Right lobe of liver (tissue), 4 donors: Measurements from ENCODE around the gene PRICKLE1.

Experiments
- CTCF ChIP-seq, 4 donors: fragments of 200-600 bp in 3 of 4; fragments of 450-650 bp in 1 of 4; IDR thresholded peaks; one replicate each; pipeline versions ENCODE4 v1.5.1 to v1.8.0; 2016 to 2022; ENCODE audit warnings: antibody characterized with exemption in 4 of 4, mild to moderate bottlenecking in 2 of 4
- POLR2A ChIP-seq: fragments of 450-650 bp; IDR thresholded peaks from one replicate; pipeline ENCODE4 v1.6.1; 2017; ENCODE audit warnings: antibody characterized with exemption, mild to moderate bottlenecking
- donor health status: DM: no; HTN: no; CAD: no.
- donor health status: DM: no; HTN: no; CAD: no.
- donor health status: DM: no; HTN: yes; CAD: no.

- TF ChIP-seq CTCF (IDR thresholded peaks at IDR 0.05): no peak
- no peak for TF ChIP-seq POLR2A
Measured at GRCh38 chr12:42570076-42570475, 19.5 kb downstream of the PRICKLE1 start.
